ENCODE data around the gene CDH15. TPM values are rescaled to one million over a fixed set of nuclear protein-coding genes. Genes with fewer than 3 reads are reported as not detected.

CDH15 gene
- total RNA-seq: 0.13 and 0.35 TPM in 2 replicates
- long read RNA-seq: 0 reads

- Mint-ChIP-seq H3K27ac (ENCODE audit: unreplicated experiment) (no peak within 1 kb of the TSS), H3K36me3 (ENCODE audit: unreplicated experiment) (no peaks in the 10 kb centered on the region), H3K4me3 (ENCODE audit: unreplicated experiment) (peak within 1 kb of the TSS; percentile 52), H3K27me3 (ENCODE audit: unreplicated experiment) (peaks cover 5% of the 10 kb centered on the region), H3K4me1 (ENCODE audit: unreplicated experiment) (peaks cover 24% of the 10 kb centered on the region), H3K9me3 (ENCODE audit: unreplicated experiment) (no peaks in the 10 kb centered on the region)
- no peak for TF ChIP-seq CTCF (IDR thresholded peaks at IDR 0.05)
- peak; percentile 91 for DNase-seq (ENCODE audit: extremely low spot score, unreplicated experiment)
These were observed at the start of gene CDH15 for GRCh38 chr16:89171216-89172170. CDH15 (plus strand) TSS chr16:89171748; CDS start chr16:89171832, 84 bp downstream.

GRCh38 chr16:89122322-89122851 is 49.2 kb upstream of the CDH15 start:
- H3K36me3 Mint-ChIP-seq (ENCODE audit: unreplicated experiment): peaks cover 30% of the 10 kb centered on the region
- H3K4me1 Mint-ChIP-seq (ENCODE audit: unreplicated experiment): no peaks in the 10 kb centered on the region
- no peak overlapping the region for H3K4me3 Mint-ChIP-seq (ENCODE audit: unreplicated experiment)
- H3K27ac Mint-ChIP-seq (ENCODE audit: unreplicated experiment): no peak overlapping the region
- TF ChIP-seq CTCF (IDR thresholded peaks at IDR 0.05): no peak
- H3K27me3 Mint-ChIP-seq (ENCODE audit: unreplicated experiment): no peaks in the 10 kb centered on the region
- DNase-seq (ENCODE audit: extremely low spot score, unreplicated experiment): no peak
- H3K9me3 Mint-ChIP-seq (ENCODE audit: unreplicated experiment): no peaks in the 10 kb centered on the region

- TF ChIP-seq CTCF (IDR thresholded peaks at IDR 0.05): no peak
- Mint-ChIP-seq H3K9me3 (ENCODE audit: unreplicated experiment) (no peaks in the 10 kb centered on the region), H3K27ac (ENCODE audit: unreplicated experiment) (no peak overlapping the region), H3K4me3 (ENCODE audit: unreplicated experiment) (no peak overlapping the region), H3K36me3 (ENCODE audit: unreplicated experiment) (peaks cover 27% of the 10 kb centered on the region), H3K27me3 (ENCODE audit: unreplicated experiment) (no peaks in the 10 kb centered on the region), H3K4me1 (ENCODE audit: unreplicated experiment) (no peaks in the 10 kb centered on the region)
- no peak for DNase-seq (ENCODE audit: extremely low spot score, unreplicated experiment)
These were observed 48.3 kb upstream of the CDH15 start for GRCh38 chr16:89123001-89123830.

- Mint-ChIP-seq H3K9me3 (ENCODE audit: unreplicated experiment) (peaks cover 2% of the 10 kb centered on the region), H3K36me3 (ENCODE audit: unreplicated experiment) (peaks cover 28% of the 10 kb centered on the region), H3K27me3 (ENCODE audit: unreplicated experiment) (no peaks in the 10 kb centered on the region), H3K27ac (ENCODE audit: unreplicated experiment) (no peak overlapping the region), H3K4me1 (ENCODE audit: unreplicated experiment) (no peaks in the 10 kb centered on the region), H3K4me3 (ENCODE audit: unreplicated experiment) (no peak overlapping the region)
- no peak for DNase-seq (ENCODE audit: extremely low spot score, unreplicated experiment)
- TF ChIP-seq CTCF (IDR thresholded peaks at IDR 0.05): no peak
These were observed 47.8 kb upstream of the CDH15 start for GRCh38 chr16:89123831-89124100.

GRCh38 chr16:89129378-89129777 is 42.2 kb upstream of the CDH15 start:
- Mint-ChIP-seq H3K9me3 (ENCODE audit: unreplicated experiment) (peaks cover 18% of the 10 kb centered on the region), H3K4me1 (ENCODE audit: unreplicated experiment) (no peaks in the 10 kb centered on the region), H3K27ac (ENCODE audit: unreplicated experiment) (no peak overlapping the region), H3K36me3 (ENCODE audit: unreplicated experiment) (peaks cover 40% of the 10 kb centered on the region), H3K27me3 (ENCODE audit: unreplicated experiment) (no peaks in the 10 kb centered on the region), H3K4me3 (ENCODE audit: unreplicated experiment) (no peak overlapping the region)
- DNase-seq (ENCODE audit: extremely low spot score, unreplicated experiment): no peak
- TF ChIP-seq CTCF (IDR thresholded peaks at IDR 0.05): no peak

Measured in osteocyte (in vitro differentiated cells).